ENCODE measurements around the gene MMP24.

DNA sequence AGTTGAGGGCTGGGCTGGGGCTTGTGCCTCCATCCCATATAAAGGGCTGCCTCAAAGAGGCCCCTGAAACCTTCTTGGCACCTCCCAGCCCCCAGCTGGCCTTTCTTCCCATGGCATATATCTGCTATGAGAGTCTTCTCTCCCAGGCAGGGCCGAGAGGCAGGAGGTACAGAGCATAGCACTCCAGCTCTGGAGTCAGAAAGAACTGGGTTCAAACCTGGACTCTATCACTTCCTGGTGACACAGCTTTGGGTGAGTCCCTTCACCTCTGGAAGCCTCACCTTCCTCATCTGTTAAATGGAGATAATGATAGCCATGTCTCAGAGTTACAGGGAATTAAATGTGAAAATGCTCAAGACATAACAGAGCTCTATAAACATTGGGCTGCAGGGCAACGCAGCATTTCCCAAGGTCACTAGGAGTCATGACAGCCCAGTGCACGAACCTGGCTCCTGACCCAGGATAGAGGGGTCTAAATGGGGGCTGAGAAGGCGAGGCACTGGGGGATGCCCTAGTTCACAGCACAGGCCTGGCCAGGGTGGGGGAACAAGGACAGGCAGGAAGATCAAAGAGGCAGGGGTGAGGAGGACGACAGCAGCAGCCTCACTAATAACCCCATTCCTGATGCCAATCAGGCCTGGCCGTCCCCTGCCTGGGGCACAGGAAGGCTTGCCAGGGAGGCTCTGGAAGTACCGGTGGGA, 63.8 kb downstream of the MMP24 start:
- TF ChIP-seq, protein P1, sequence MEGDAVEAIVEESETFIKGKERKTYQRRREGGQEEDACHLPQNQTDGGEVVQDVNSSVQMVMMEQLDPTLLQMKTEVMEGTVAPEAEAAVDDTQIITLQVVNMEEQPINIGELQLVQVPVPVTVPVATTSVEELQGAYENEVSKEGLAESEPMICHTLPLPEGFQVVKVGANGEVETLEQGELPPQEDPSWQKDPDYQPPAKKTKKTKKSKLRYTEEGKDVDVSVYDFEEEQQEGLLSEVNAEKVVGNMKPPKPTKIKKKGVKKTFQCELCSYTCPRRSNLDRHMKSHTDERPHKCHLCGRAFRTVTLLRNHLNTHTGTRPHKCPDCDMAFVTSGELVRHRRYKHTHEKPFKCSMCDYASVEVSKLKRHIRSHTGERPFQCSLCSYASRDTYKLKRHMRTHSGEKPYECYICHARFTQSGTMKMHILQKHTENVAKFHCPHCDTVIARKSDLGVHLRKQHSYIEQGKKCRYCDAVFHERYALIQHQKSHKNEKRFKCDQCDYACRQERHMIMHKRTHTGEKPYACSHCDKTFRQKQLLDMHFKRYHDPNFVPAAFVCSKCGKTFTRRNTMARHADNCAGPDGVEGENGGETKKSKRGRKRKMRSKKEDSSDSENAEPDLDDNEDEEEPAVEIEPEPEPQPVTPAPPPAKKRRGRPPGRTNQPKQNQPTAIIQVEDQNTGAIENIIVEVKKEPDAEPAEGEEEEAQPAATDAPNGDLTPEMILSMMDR (IDR thresholded peaks at IDR 0.05), result no peak
- no peak for TF ChIP-seq POLR2A (IDR thresholded peaks at IDR 0.05)

Measured in uterus (tissue), 2 donors.